SHP77 (cell line): Measurements from ENCODE around the gene PLEKHA6.

Experiments
- DNase-seq, 2 experiments: peaks; one replicate each; lab custom pipeline; 2025; lab: John Stamatoyannopoulos, UW

PLEKHA6 gene

GRCh38 chr1:204286315-204286714, 73.4 kb downstream of the PLEKHA6 start:
- no peak for DNase-seq

GRCh38 chr1:204285436-204286305, 74.1 kb downstream of the PLEKHA6 start:
- no peak for DNase-seq

GRCh38 chr1:204284929-204285328, 74.8 kb downstream of the PLEKHA6 start:
- no peak for DNase-seq

GRCh38 chr1:204283711-204284651, 75.7 kb downstream of the PLEKHA6 start:
- DNase-seq = no peak

GRCh38 chr1:204282761-204283221, 76.9 kb downstream of the PLEKHA6 start:
- no peak for DNase-seq

GRCh38 chr1:204280099-204280961, 79.4 kb downstream of the PLEKHA6 start:
- no peak for DNase-seq

- no peak for DNase-seq
Measured at GRCh38 chr1:204278958-204279357, 80.8 kb downstream of the PLEKHA6 start.

GRCh38 chr1:204278251-204278650, 81.5 kb downstream of the PLEKHA6 start:
- no peak for DNase-seq

GRCh38 chr1:204277563-204278219, 82.0 kb downstream of the PLEKHA6 start:
- no peak for DNase-seq

- DNase-seq = no peak
Measured at GRCh38 chr1:204275695-204276370, 83.9 kb downstream of the PLEKHA6 start.

GRCh38 chr1:204274446-204274845, 85.3 kb downstream of the PLEKHA6 start:
- DNase-seq = no peak

GRCh38 chr1:204272505-204272904, 87.2 kb downstream of the PLEKHA6 start:
- DNase-seq = no peak

GRCh38 chr1:204271970-204272369, 87.8 kb downstream of the PLEKHA6 start:
- DNase-seq = no peak

GRCh38 chr1:204268101-204268500, 91.6 kb downstream of the PLEKHA6 start:
- no peak for DNase-seq

GRCh38 chr1:204267191-204267601, 92.5 kb downstream of the PLEKHA6 start:
- DNase-seq = no peak

- DNase-seq = no peak
Measured at GRCh38 chr1:204266504-204267034, 93.2 kb downstream of the PLEKHA6 start.

- no peak for DNase-seq
Measured at GRCh38 chr1:204265665-204266064, 94.1 kb downstream of the PLEKHA6 start.

- DNase-seq = no peak
Measured at GRCh38 chr1:204264805-204265204, 94.9 kb downstream of the PLEKHA6 start.

- no peak for DNase-seq
Measured at GRCh38 chr1:204263254-204263910, 96.3 kb downstream of the PLEKHA6 start.
